BJ (cell line): ENCODE results near the gene KITLG. TPM values are rescaled to one million over a fixed set of nuclear protein-coding genes. Genes with fewer than 3 reads are reported as not detected.

ENCODE experiments used
- CTCF ChIA-PET: fragments of 350-600 bp; formaldehyde crosslinking; extraction: SDS; loops from one replicate; lab custom pipeline; 2021; ENCODE audit warnings: antibody characterized with exemption, inconsistent platforms; lab: Yijun Ruan, JAX
- POLR2A ChIA-PET: fragments of 300-600 bp; sonication (Branson Sonifier 250); formaldehyde crosslinking; extraction: SDS; loops from one replicate; lab custom pipeline; 2021; ENCODE audit warnings: antibody characterized with exemption; lab: Charles Lee
- DNase-seq: peaks from one replicate; pipeline ENCODE4 v3.0.0-alpha.2; 2011; ENCODE audit warnings: low read depth
- H3K27me3 ChIP-seq: 2 replicates; pipeline ENCODE4 v1.6.0; 2011; ENCODE audit warnings: low read length; ENCODE audit not compliant: control insufficient read depth, insufficient read depth
- H3K36me3 ChIP-seq: 2 replicates; pipeline ENCODE4 v1.5.1; 2011; ENCODE audit warnings: low read length; ENCODE audit not compliant: control insufficient read depth, insufficient read depth
- H3K4me3 ChIP-seq: 2 replicates; pipeline ENCODE4 v1.5.1; 2011; ENCODE audit warnings: low read depth, mild to moderate bottlenecking, control low read depth, low read length
- CTCF ChIP-seq: IDR thresholded peaks from 2 replicates; pipeline ENCODE4 v1.5.1; 2011; ENCODE audit warnings: low read depth, mild to moderate bottlenecking, control low read depth, inconsistent platforms, low read length, moderate library complexity; ENCODE audit not compliant: insufficient read depth
- polyA plus RNA-seq: library from polyadenylated mRNA; depleted of rRNA; stranded (reverse); fragments of >200 nt; gene quantifications from 2 replicates; pipeline ENCODE4 v1.2.3, GENCODE V29; 2011

Gene KITLG
- polyA plus RNA-seq, 1 experiment, result 17.0 TPM

GRCh38 chr12:88530868-88531267 lies 49.4 kb downstream of the KITLG start:
- no peak overlapping the region for H3K4me3 ChIP-seq
- DNase-seq, result no peak
- TF ChIP-seq CTCF, result no peak
- peaks cover 3% of the 10 kb centered on the region for H3K36me3 ChIP-seq
- ChIA-PET POLR2A (no interaction called here), CTCF (no interaction called here)
- H3K27me3 ChIP-seq, result no peaks in the 10 kb centered on the region

GRCh38 chr12:88529531-88530488 lies 50.5 kb downstream of the KITLG start:
- DNase-seq, result no peak
- Histone ChIP-seq H3K36me3 (peaks cover 3% of the 10 kb centered on the region), H3K27me3 (no peaks in the 10 kb centered on the region), H3K4me3 (no peak overlapping the region)
- POLR2A ChIA-PET, result interaction anchor here (0.6 kb wide), 1 partner anchor 151 kb away, joined by 4 read pairs; no protein-coding TSS in a partner anchor
- no peak for TF ChIP-seq CTCF
- CTCF ChIA-PET, result no interaction called here

- Histone ChIP-seq H3K36me3 (peaks cover 3% of the 10 kb centered on the region; the same call in 1 of the 2 replicates), H3K4me3 (no peak overlapping the region), H3K27me3 (no peaks in the 10 kb centered on the region)
- CTCF ChIA-PET, result no interaction called here
- no peak for DNase-seq
- no peak for TF ChIP-seq CTCF
- POLR2A ChIA-PET, result no interaction called here
These were observed 57.3 kb downstream of the KITLG start for GRCh38 chr12:88522961-88523360.

GRCh38 chr12:88520436-88520820 lies 59.8 kb downstream of the KITLG start:
- no peak for TF ChIP-seq CTCF
- Histone ChIP-seq H3K36me3 (0 out of 2 replicates have a peak, but pooled peaks cover 1% of the 10 kb centered on the region), H3K27me3 (no peaks in the 10 kb centered on the region), H3K4me3 (no peak overlapping the region)
- POLR2A ChIA-PET, result no interaction called here
- CTCF ChIA-PET, result no interaction called here
- no peak for DNase-seq

GRCh38 chr12:88519802-88520435 lies 60.4 kb downstream of the KITLG start:
- H3K4me3 ChIP-seq, result no peak overlapping the region
- TF ChIP-seq CTCF, result no peak
- DNase-seq, result no peak
- 0 out of 2 replicates have a peak, but pooled peaks cover 1% of the 10 kb centered on the region for H3K36me3 ChIP-seq
- no peaks in the 10 kb centered on the region for H3K27me3 ChIP-seq
- ChIA-PET CTCF (no interaction called here), POLR2A (no interaction called here)
